GM23338 (cell line): ENCODE measurements around the gene RANGRF. TPM values are rescaled to one million over a fixed set of nuclear protein-coding genes. Genes with fewer than 3 reads are reported as not detected.
A peak's percentile ranks its signal among the peaks of the same experiment; 100 is the strongest.

Source experiments
- ATAC-seq: fragments of 200-7000 bp; cut with Tn5 transposase; 3 replicates; pipeline ENCODE4 v1.9.1; 2020
- DNase-seq: peaks from one replicate; pipeline ENCODE4 v3.0.0-alpha.2; 2015; ENCODE audit warnings: low spot score
- H2AFZ ChIP-seq: fragments of 200-600 bp; sonication (generic); 2 replicates; pipeline ENCODE4 v1.8.0; 2016; ENCODE audit warnings: antibody characterized with exemption, mild to moderate bottlenecking, moderate library complexity
- H3F3A ChIP-seq: fragments of 200-600 bp; sonication (generic); replicated peaks from 2 replicates; pipeline ENCODE4 v1.8.0; 2017; ENCODE audit warnings: antibody characterized with exemption, mixed run types, low read depth
- H3K27ac ChIP-seq: fragments of 200-600 bp; sonication (generic); 2 replicates; pipeline ENCODE4 v1.6.1; 2016; ENCODE audit warnings: low read depth
- H3K27me3 ChIP-seq: fragments of 200-600 bp; sonication (generic); 2 replicates; pipeline ENCODE4 v1.8.0; 2016; ENCODE audit warnings: mild to moderate bottlenecking, mixed run types, moderate library complexity; ENCODE audit not compliant: insufficient read depth
- H3K36me3 ChIP-seq: fragments of 200-600 bp; sonication (generic); 2 replicates; pipeline ENCODE4 v1.8.0; 2016; ENCODE audit warnings: mild to moderate bottlenecking; ENCODE audit not compliant: insufficient read depth
- H3K4me1 ChIP-seq: fragments of 200-600 bp; sonication (generic); 2 replicates; pipeline ENCODE4 v1.8.0; 2016; ENCODE audit warnings: mild to moderate bottlenecking, moderate library complexity; ENCODE audit not compliant: insufficient read depth
- H3K4me2 ChIP-seq: fragments of 200-600 bp; sonication (generic); 2 replicates; pipeline ENCODE4 v1.7.1; 2017; ENCODE audit warnings: mixed run types
- H3K4me3 ChIP-seq: fragments of 200-600 bp; sonication (generic); 2 replicates; pipeline ENCODE4 v1.6.1; 2016; ENCODE audit warnings: mixed run types
- H3K79me2 ChIP-seq: fragments of 200-600 bp; sonication (generic); replicated peaks from 2 replicates; pipeline ENCODE4 v1.8.0; 2017; ENCODE audit warnings: mild to moderate bottlenecking; ENCODE audit not compliant: insufficient read depth
- H3K9me2 ChIP-seq: fragments of 200-600 bp; sonication (generic); 2 replicates; pipeline ENCODE4 v1.8.0; 2017; ENCODE audit not compliant: insufficient read depth
- H4K20me1 ChIP-seq: fragments of 200-600 bp; sonication (generic); replicated peaks from 2 replicates; pipeline ENCODE4 v1.8.0; 2017; ENCODE audit warnings: mild to moderate bottlenecking; ENCODE audit not compliant: insufficient read depth
- H3K27ac Mint-ChIP-seq: 2 replicates; pipeline ENCODE4 v1.8.0; 2020; ENCODE audit warnings: inconsistent platforms, mild to moderate bottlenecking, moderate library complexity, mixed read lengths
- H3K27me3 Mint-ChIP-seq: 3 replicates; pipeline ENCODE4 v1.8.0; 2022; ENCODE audit warnings: low read depth, mild to moderate bottlenecking, moderate library complexity, mixed read lengths, inconsistent platforms; ENCODE audit not compliant: insufficient read depth, poor library complexity
- H3K36me3 Mint-ChIP-seq: 3 replicates; pipeline ENCODE4 v1.8.0; 2021; ENCODE audit warnings: low read depth, mild to moderate bottlenecking, inconsistent platforms, moderate library complexity, mixed read lengths
- H3K4me1 Mint-ChIP-seq: 3 replicates; pipeline ENCODE4 v1.8.0; 2020; ENCODE audit warnings: mild to moderate bottlenecking, inconsistent platforms, mixed read lengths
- H3K4me3 Mint-ChIP-seq: 3 replicates; pipeline ENCODE4 v1.8.0; 2021; ENCODE audit warnings: moderate library complexity, mild to moderate bottlenecking, inconsistent platforms, mixed read lengths
- H3K9me3 Mint-ChIP-seq: 3 replicates; pipeline ENCODE4 v1.8.0; 2020; ENCODE audit warnings: moderate library complexity, mild to moderate bottlenecking, inconsistent platforms, mixed read lengths
- CREB1 ChIP-seq: fragments of 250-450 bp; sonication (Bioruptor Pico); IDR thresholded peaks from 2 replicates; pipeline ENCODE4 v1.5.0; 2020; ENCODE audit warnings: low read depth, mild to moderate bottlenecking, moderate library complexity
- CTCF ChIP-seq, 2 experiments: fragments of 200-600 bp in 1 of 2; sonication (generic) in 1 of 2; conservative IDR thresholded peaks; 2 replicates each; pipeline versions ENCODE4 v1.5.1 to v1.6.1; 2016 to 2017; ENCODE audit warnings: antibody characterized with exemption in 2 of 2, low read depth in 2 of 2, mild to moderate bottlenecking in 2 of 2, moderate library complexity in 1 of 2
- ETS1 ChIP-seq: IDR thresholded peaks from 2 replicates; pipeline ENCODE4 v1.6.1; 2016; ENCODE audit warnings: antibody characterized with exemption
- EZH2 ChIP-seq: fragments of 200-600 bp; sonication (generic); IDR thresholded peaks from one replicate; pipeline ENCODE4 v1.8.0; 2017; ENCODE audit warnings: antibody characterized with exemption, mild to moderate bottlenecking, low read depth; ENCODE audit not compliant: unreplicated experiment
- JUNB ChIP-seq: IDR thresholded peaks from one replicate; pipeline ENCODE4 v1.6.1; 2016; ENCODE audit warnings: antibody characterized with exemption; ENCODE audit not compliant: unreplicated experiment
- NANOG ChIP-seq: IDR thresholded peaks from 2 replicates; pipeline ENCODE4 v1.6.1; 2016; ENCODE audit warnings: antibody characterized with exemption, borderline replicate concordance
- POLR2AphosphoS5 ChIP-seq: IDR thresholded peaks from 2 replicates; pipeline ENCODE4 v1.6.1; 2016; ENCODE audit warnings: antibody characterized with exemption, low read depth
- STAT1 ChIP-seq: IDR thresholded peaks from one replicate; pipeline ENCODE4 v1.6.1; 2016; ENCODE audit warnings: antibody characterized with exemption; ENCODE audit not compliant: unreplicated experiment
- ZNF114 ChIP-seq: fragments of 250-450 bp; sonication (Bioruptor Pico); IDR thresholded peaks from 2 replicates; pipeline ENCODE4 v1.5.0; 2020; ENCODE audit warnings: mild to moderate bottlenecking, moderate library complexity
- ZNF331 ChIP-seq: fragments of 250-450 bp; sonication (Bioruptor Pico); IDR thresholded peaks from 2 replicates; pipeline ENCODE4 v1.5.0; 2020; ENCODE audit warnings: low read depth, mild to moderate bottlenecking, moderate library complexity
- ZNF462 ChIP-seq: fragments of 250-450 bp; sonication (Bioruptor Pico); IDR thresholded peaks from 2 replicates; pipeline ENCODE4 v1.5.0; 2020; ENCODE audit warnings: mild to moderate bottlenecking, moderate library complexity
- polyA plus RNA-seq: library from polyadenylated mRNA; unstranded; fragments of >200 nt; fragmentation: Nextera tagmentation; extraction: Ambion mirVana; gene quantifications from 2 replicates; pipeline ENCODE4 v1.2.1, GENCODE V29; 2016
- total RNA-seq: library from RNA; depleted of rRNA; stranded (reverse); fragments of >200 nt; shearing (Covaris generic); gene quantifications from 2 replicates; pipeline ENCODE4 v1.2.3, GENCODE V29; 2014

Gene RANGRF
- total and polyA plus RNA-seq, 2 experiments from 2014 or later = 11.2 to 52.4 TPM

GRCh38 chr17:8253801-8254200, 34.7 kb upstream of the RANGRF start:
- H3K4me1 Mint-ChIP-seq = peaks cover 9% of the 10 kb centered on the region
- peaks cover 57% of the 10 kb centered on the region for H3K36me3 Mint-ChIP-seq
- no peak for DNase-seq
- Histone ChIP-seq H3K9me2 (no peaks in the 10 kb centered on the region), H3K79me2 (peaks cover 46% of the 10 kb centered on the region), H3K4me1 (peaks cover 10% of the 10 kb centered on the region; the same call in 1 of the 2 replicates), H3K27ac (no peak overlapping the region), H3K36me3 (peaks cover 43% of the 10 kb centered on the region), H3F3A (no peaks in the 10 kb centered on the region; the same call in 1 of the 2 replicates), H2AFZ (no peak overlapping the region), H3K4me2 (no peak overlapping the region), H3K27me3 (no peaks in the 10 kb centered on the region), H3K4me3 (no peak overlapping the region), H4K20me1 (peaks cover 26% of the 10 kb centered on the region)
- H3K4me3 Mint-ChIP-seq = no peak overlapping the region
- TF ChIP-seq ZNF114 (CRISPR knock-in tag) (no peak), CTCF (conservative IDR thresholded peaks at IDR 0.05; ENCODE audit: low read depth in 2 of 2) (peak; percentile 23 to 37; a peak in 3 of 4 replicates), EZH2 (no peak)
- 0 out of 3 replicates have a peak, but pooled peaks cover under 1% of the 10 kb centered on the region for H3K9me3 Mint-ChIP-seq
- H3K27ac Mint-ChIP-seq = no peak overlapping the region
- ATAC-seq = no peak
- H3K27me3 Mint-ChIP-seq = peaks cover 11% of the 10 kb centered on the region

GRCh38 chr17:8254881-8255280, 33.6 kb upstream of the RANGRF start:
- no peaks in the 10 kb centered on the region for H3K9me3 Mint-ChIP-seq
- H3K27me3 Mint-ChIP-seq = peaks cover 4% of the 10 kb centered on the region
- Histone ChIP-seq H4K20me1 (peaks cover 28% of the 10 kb centered on the region), H3K79me2 (peaks cover 39% of the 10 kb centered on the region), H3F3A (0 out of 2 replicates have a peak, but pooled peaks cover 1% of the 10 kb centered on the region), H3K9me2 (no peaks in the 10 kb centered on the region), H2AFZ (no peak overlapping the region), H3K36me3 (peaks cover 53% of the 10 kb centered on the region), H3K4me2 (no peak overlapping the region), H3K4me1 (peaks cover 8% of the 10 kb centered on the region; the same call in 1 of the 2 replicates), H3K27me3 (no peaks in the 10 kb centered on the region), H3K4me3 (no peak overlapping the region), H3K27ac (no peak overlapping the region)
- ATAC-seq (no peak), DNase-seq (no peak)
- H3K4me3 Mint-ChIP-seq = no peak overlapping the region
- H3K36me3 Mint-ChIP-seq = peaks cover 63% of the 10 kb centered on the region
- no peak overlapping the region for H3K27ac Mint-ChIP-seq
- H3K4me1 Mint-ChIP-seq = peaks cover 8% of the 10 kb centered on the region
- TF ChIP-seq CTCF (conservative IDR thresholded peaks at IDR 0.05; ENCODE audit: low read depth in 2 of 2) (no peak), ZNF331 (CRISPR knock-in tag) (no peak), ETS1 (no peak), EZH2 (no peak), STAT1 (no peak), CREB1 (no peak), JUNB (no peak), NANOG (no peak), POLR2AphosphoS5 (no peak), ZNF114 (CRISPR knock-in tag) (no peak), ZNF462 (no peak)
